Large intestine (tissue), 3 donors: ENCODE results near the gene FCRL6. TPM values are rescaled to one million over a fixed set of nuclear protein-coding genes. Genes with fewer than 3 reads are reported as not detected.

ENCODE experiments used
- DNase-seq, 2 donors: peaks; one replicate each; pipeline versions ENCODE4 v3.0.0 to v3.0.0-alpha.2; 2013
- H3K27ac ChIP-seq: one replicate; pipeline ENCODE4 v1.5.1; 2013; ENCODE audit warnings: low read length
- H3K27me3 ChIP-seq: 2 replicates; pipeline ENCODE4 v1.6.1; 2013; ENCODE audit warnings: low read length; ENCODE audit not compliant: control insufficient read depth, insufficient read depth
- H3K36me3 ChIP-seq: 2 replicates; pipeline ENCODE4 v1.6.1; 2013; ENCODE audit warnings: low read length; ENCODE audit not compliant: control insufficient read depth, insufficient read depth
- H3K4me1 ChIP-seq: one replicate; pipeline ENCODE4 v1.6.1; 2013; ENCODE audit warnings: low read length; ENCODE audit not compliant: control insufficient read depth, insufficient read depth
- H3K4me3 ChIP-seq: one replicate; pipeline ENCODE4 v1.5.1; 2013; ENCODE audit warnings: low read length
- H3K9me3 ChIP-seq: one replicate; pipeline ENCODE4 v1.6.1; 2013; ENCODE audit warnings: mild to moderate bottlenecking, low read depth, low read length, moderate library complexity; ENCODE audit not compliant: control insufficient read depth
- WGBS: methylation state at CpG from one replicate; pipeline ENCODE4 v1.1.5; 2013; ENCODE audit warnings: low lambda C conversion rate; ENCODE audit not compliant: insufficient coverage; 5-methylcytosine and 5-hydroxymethylcytosine counted together
- polyA plus RNA-seq: library from polyadenylated mRNA; unstranded; fragments of 120-200 nt; gene quantifications from one replicate; pipeline ENCODE4 v1.2.1, GENCODE V29; 2013

Gene FCRL6
- polyA plus RNA-seq, 1 donor: 0.69 TPM

GRCh38 chr1:159851407-159851806 is 49.2 kb downstream of the FCRL6 start:
- DNase-seq: no peak
- Histone ChIP-seq H3K27me3 (no peaks in the 10 kb centered on the region), H3K4me1 (peaks cover 25% of the 10 kb centered on the region), H3K36me3 (peaks cover under 1% of the 10 kb centered on the region), H3K4me3 (no peak overlapping the region), H3K27ac (no peak overlapping the region), H3K9me3 (no peaks in the 10 kb centered on the region)
- WGBS: 67% methylated on average over 1 of the region's 1 CpG

- Histone ChIP-seq H3K9me3 (no peaks in the 10 kb centered on the region), H3K27me3 (no peaks in the 10 kb centered on the region), H3K4me3 (peak overlapping the region; percentile 78), H3K27ac (peak overlapping the region; percentile 100), H3K4me1 (peaks cover 14% of the 10 kb centered on the region), H3K36me3 (peaks cover 3% of the 10 kb centered on the region)
- 13% methylated on average over 4 of the region's 6 CpGs for WGBS
- no peak for DNase-seq
These were observed 51.4 kb downstream of the FCRL6 start for GRCh38 chr1:159853417-159854115.

- DNase-seq: peak; percentile 89 to 95
- peaks cover 14% of the 10 kb centered on the region for H3K4me1 ChIP-seq
- no CpG with 5 or more reads among the region's 31 CpGs for WGBS
- H3K27me3 ChIP-seq: no peaks in the 10 kb centered on the region
- peak overlapping the region; percentile 78 for H3K4me3 ChIP-seq
- peaks cover 3% of the 10 kb centered on the region for H3K36me3 ChIP-seq
- H3K27ac ChIP-seq: peak overlapping the region; percentile 100
- H3K9me3 ChIP-seq: no peaks in the 10 kb centered on the region
These were observed 52.0 kb downstream of the FCRL6 start for GRCh38 chr1:159854116-159854692.

GRCh38 chr1:159854693-159855192 is 52.6 kb downstream of the FCRL6 start:
- Histone ChIP-seq H3K36me3 (peaks cover 3% of the 10 kb centered on the region), H3K9me3 (no peaks in the 10 kb centered on the region), H3K27me3 (no peaks in the 10 kb centered on the region), H3K27ac (peak overlapping the region; percentile 100), H3K4me1 (peaks cover 14% of the 10 kb centered on the region), H3K4me3 (peak overlapping the region; percentile 78)
- peak; percentile 92 to 97 for DNase-seq
- WGBS: no CpG with 5 or more reads among the region's 59 CpGs

GRCh38 chr1:159855709-159856108 is 53.5 kb downstream of the FCRL6 start:
- peaks cover 22% of the 10 kb centered on the region for H3K4me1 ChIP-seq
- no peak overlapping the region for H3K27ac ChIP-seq
- DNase-seq: no peak
- no peaks in the 10 kb centered on the region for H3K9me3 ChIP-seq
- no CpG with 5 or more reads among the region's 34 CpGs for WGBS
- no peaks in the 10 kb centered on the region for H3K27me3 ChIP-seq
- H3K36me3 ChIP-seq: peaks cover 3% of the 10 kb centered on the region
- no peak overlapping the region for H3K4me3 ChIP-seq

GRCh38 chr1:159856576-159856975 is 54.4 kb downstream of the FCRL6 start:
- DNase-seq: no peak
- Histone ChIP-seq H3K4me1 (peaks cover 23% of the 10 kb centered on the region), H3K9me3 (no peaks in the 10 kb centered on the region), H3K4me3 (no peak overlapping the region), H3K27ac (no peak overlapping the region), H3K36me3 (peaks cover 3% of the 10 kb centered on the region), H3K27me3 (no peaks in the 10 kb centered on the region)
- no CpG with 5 or more reads among the region's 1 CpG for WGBS

GRCh38 chr1:159857889-159858288 is 55.7 kb downstream of the FCRL6 start:
- Histone ChIP-seq H3K27me3 (no peaks in the 10 kb centered on the region), H3K4me3 (no peak overlapping the region), H3K27ac (no peak overlapping the region), H3K9me3 (no peaks in the 10 kb centered on the region), H3K36me3 (peaks cover 3% of the 10 kb centered on the region), H3K4me1 (peaks cover 23% of the 10 kb centered on the region)
- DNase-seq: no peak
- no CpG with 5 or more reads among the region's 6 CpGs for WGBS

- no peak overlapping the region for H3K4me3 ChIP-seq
- peak in 1 of 2 donors; percentile 59 for DNase-seq
- H3K4me1 ChIP-seq: peaks cover 14% of the 10 kb centered on the region
- H3K27ac ChIP-seq: no peak overlapping the region
- no peaks in the 10 kb centered on the region for H3K27me3 ChIP-seq
- WGBS: 20% methylated on average over 2 of the region's 7 CpGs
- no peaks in the 10 kb centered on the region for H3K9me3 ChIP-seq
- peaks cover 3% of the 10 kb centered on the region for H3K36me3 ChIP-seq
These were observed 57.7 kb downstream of the FCRL6 start for GRCh38 chr1:159859767-159860322.

- no peaks in the 10 kb centered on the region for H3K9me3 ChIP-seq
- no peak overlapping the region for H3K27ac ChIP-seq
- no peak overlapping the region for H3K4me3 ChIP-seq
- DNase-seq: no peak
- peaks cover 3% of the 10 kb centered on the region for H3K36me3 ChIP-seq
- peaks cover 10% of the 10 kb centered on the region for H3K4me1 ChIP-seq
- H3K27me3 ChIP-seq: no peaks in the 10 kb centered on the region
- WGBS: no CpG with 5 or more reads among the region's 3 CpGs
These were observed 58.3 kb downstream of the FCRL6 start for GRCh38 chr1:159860456-159860855.

GRCh38 chr1:159861218-159861617 is 59.1 kb downstream of the FCRL6 start:
- Histone ChIP-seq H3K9me3 (no peaks in the 10 kb centered on the region), H3K27ac (no peak overlapping the region), H3K27me3 (no peaks in the 10 kb centered on the region), H3K36me3 (peaks cover 3% of the 10 kb centered on the region), H3K4me1 (peaks cover 10% of the 10 kb centered on the region), H3K4me3 (no peak overlapping the region)
- WGBS: no CpG with 5 or more reads among the region's 8 CpGs
- no peak for DNase-seq
